H9 (cell line): ENCODE data around the gene RHOA. TPM values are rescaled to one million over a fixed set of nuclear protein-coding genes. Genes with fewer than 3 reads are reported as not detected.

Experiments
- DNase-seq: peaks from one replicate; pipeline ENCODE4 v3.0.0-alpha.2; 2017
- H2AFZ ChIP-seq: one replicate; pipeline ENCODE4 v1.6.1; 2013; ENCODE audit warnings: mild to moderate bottlenecking, low read length, control low read depth, moderate library complexity
- H2AK5ac ChIP-seq: 2 replicates; pipeline ENCODE4 v1.6.1; 2013; ENCODE audit warnings: low read length, control low read depth, mixed read lengths; ENCODE audit not compliant: insufficient read length
- H2BK120ac ChIP-seq: one replicate; pipeline ENCODE4 v1.6.1; 2013; ENCODE audit warnings: low read depth, mild to moderate bottlenecking, low read length, control low read depth, inconsistent platforms; ENCODE audit not compliant: poor library complexity, severe bottlenecking
- H2BK12ac ChIP-seq: 2 replicates; pipeline ENCODE4 v1.6.1; 2013; ENCODE audit warnings: low read length, control low read depth, mixed read lengths, low read depth; ENCODE audit not compliant: insufficient read length
- H2BK15ac ChIP-seq: 2 replicates; pipeline ENCODE4 v1.6.1; 2013; ENCODE audit warnings: low read depth, low read length, control low read depth
- H2BK20ac ChIP-seq: one replicate; pipeline ENCODE4 v1.6.1; 2013; ENCODE audit warnings: low read depth, mild to moderate bottlenecking, low read length, control low read depth, inconsistent platforms; ENCODE audit not compliant: poor library complexity, severe bottlenecking
- H2BK5ac ChIP-seq: 2 replicates; pipeline ENCODE4 v1.6.1; 2013; ENCODE audit warnings: low read length, control low read depth, mixed read lengths; ENCODE audit not compliant: insufficient read length
- H3K14ac ChIP-seq: 2 replicates; pipeline ENCODE4 v1.6.1; 2013; ENCODE audit warnings: low read length, control low read depth; ENCODE audit not compliant: insufficient read depth
- H3K18ac ChIP-seq: 2 replicates; pipeline ENCODE4 v1.6.1; 2013; ENCODE audit warnings: low read depth, mild to moderate bottlenecking, mixed read lengths, low read length, control low read depth; ENCODE audit not compliant: insufficient read length
- H3K23ac ChIP-seq: 2 replicates; pipeline ENCODE4 v1.6.1; 2013; ENCODE audit warnings: low read length, control low read depth, mixed read lengths, low read depth; ENCODE audit not compliant: insufficient read length
- H3K23me2 ChIP-seq: 2 replicates; pipeline ENCODE4 v1.6.1; 2013; ENCODE audit warnings: low read depth, mild to moderate bottlenecking, mixed read lengths, low read length, control low read depth; ENCODE audit not compliant: insufficient read length, poor library complexity, severe bottlenecking
- H3K27ac ChIP-seq: 2 replicates; pipeline ENCODE4 v1.5.1; 2013; ENCODE audit warnings: low read length, control low read depth, mixed read lengths, low read depth; ENCODE audit not compliant: insufficient read length
- H3K27me3 ChIP-seq: 2 replicates; pipeline ENCODE4 v1.6.1; 2013; ENCODE audit warnings: low read length, control low read depth, inconsistent platforms; ENCODE audit not compliant: insufficient read depth
- H3K4ac ChIP-seq: 2 replicates; pipeline ENCODE4 v1.6.1; 2013; ENCODE audit warnings: low read depth, mild to moderate bottlenecking, control low read depth, inconsistent platforms, low read length, moderate library complexity
- H3K4me1 ChIP-seq: 2 replicates; pipeline ENCODE4 v1.6.1; 2013; ENCODE audit warnings: low read length, control low read depth, inconsistent platforms; ENCODE audit not compliant: insufficient read depth
- H3K4me2 ChIP-seq: 2 replicates; pipeline ENCODE4 v1.6.1; 2013; ENCODE audit warnings: low read length, control low read depth, mixed read lengths; ENCODE audit not compliant: insufficient read length, insufficient read depth
- H3K56ac ChIP-seq: 2 replicates; pipeline ENCODE4 v1.6.1; 2013; ENCODE audit warnings: low read depth, mild to moderate bottlenecking, mixed read lengths, low read length, control low read depth; ENCODE audit not compliant: insufficient read length
- H3K79me1 ChIP-seq: 2 replicates; pipeline ENCODE4 v1.6.1; 2013; ENCODE audit warnings: low read depth, mild to moderate bottlenecking, moderate library complexity, low read length, control low read depth, inconsistent platforms; ENCODE audit not compliant: insufficient read depth, poor library complexity, severe bottlenecking
- H3K79me2 ChIP-seq: 2 replicates; pipeline ENCODE4 v1.6.1; 2013; ENCODE audit warnings: low read length, control low read depth, inconsistent platforms; ENCODE audit not compliant: insufficient read depth
- H3K9ac ChIP-seq: 2 replicates; pipeline ENCODE4 v1.6.1; 2013; ENCODE audit warnings: low read length, control low read depth, mixed read lengths; ENCODE audit not compliant: insufficient read length; ENCODE audit errors: extremely low read depth
- H3K9me3 ChIP-seq: one replicate; pipeline ENCODE4 v1.6.1; 2013; ENCODE audit warnings: low read depth, low read length, inconsistent platforms; ENCODE audit not compliant: control insufficient read depth
- H3T11ph ChIP-seq: one replicate; pipeline ENCODE4 v1.6.1; 2013; ENCODE audit warnings: mild to moderate bottlenecking, low read length, control low read depth, inconsistent platforms
- H4K20me1 ChIP-seq: one replicate; pipeline ENCODE4 v1.6.1; 2013; ENCODE audit not compliant: control insufficient read depth, insufficient read length, insufficient read depth
- H4K5ac ChIP-seq: 2 replicates; pipeline ENCODE4 v1.6.1; 2013; ENCODE audit warnings: low read depth, mild to moderate bottlenecking, mixed read lengths, low read length, control low read depth; ENCODE audit not compliant: insufficient read length
- H4K8ac ChIP-seq: replicated peaks from 2 replicates; pipeline ENCODE4 v1.6.1; 2013; ENCODE audit warnings: low read length, control low read depth, mixed read lengths, low read depth; ENCODE audit not compliant: insufficient read length
- H4K91ac ChIP-seq: 2 replicates; pipeline ENCODE4 v1.6.1; 2013; ENCODE audit warnings: low read depth, mild to moderate bottlenecking, moderate library complexity, mixed read lengths, low read length, control low read depth; ENCODE audit not compliant: insufficient read length
- H3K27ac Mint-ChIP-seq, 3 experiments: 2 replicates in 2 of 3; 3 replicates in 1 of 3; pipeline ENCODE4 v1.8.0; 2020 to 2021; ENCODE audit warnings: mixed read lengths in 3 of 3, mild to moderate bottlenecking in 1 of 3, moderate library complexity in 1 of 3
- H3K27me3 Mint-ChIP-seq: 2 replicates; pipeline ENCODE4 v1.8.0; 2021; ENCODE audit warnings: low read depth, mild to moderate bottlenecking, moderate library complexity, mixed read lengths
- H3K36me3 Mint-ChIP-seq, 3 experiments: 2 replicates in 2 of 3; 3 replicates in 1 of 3; pipeline ENCODE4 v1.8.0; 2020 to 2021; ENCODE audit warnings: low read depth in 3 of 3, mixed read lengths in 3 of 3; ENCODE audit not compliant: insufficient read depth in 1 of 3
- H3K4me1 Mint-ChIP-seq, 2 experiments: 2 replicates each; pipeline ENCODE4 v1.8.0; 2020; ENCODE audit warnings: mixed read lengths in 2 of 2
- H3K4me3 Mint-ChIP-seq, 2 experiments: 2 replicates in 1 of 2; 3 replicates in 1 of 2; pipeline ENCODE4 v1.8.0; 2020 to 2021; ENCODE audit warnings: mild to moderate bottlenecking in 2 of 2, mixed read lengths in 2 of 2, moderate library complexity in 1 of 2
- H3K9me3 Mint-ChIP-seq, 2 experiments: 2 replicates in 1 of 2; 3 replicates in 1 of 2; pipeline ENCODE4 v1.8.0; 2020; ENCODE audit warnings: mild to moderate bottlenecking in 2 of 2, mixed read lengths in 2 of 2, moderate library complexity in 1 of 2
- CTCF ChIP-seq: fragments of 200-600 bp; sonication (generic); conservative IDR thresholded peaks from 3 replicates; pipeline ENCODE4 v1.8.0; 2021; ENCODE audit warnings: antibody characterized with exemption, mild to moderate bottlenecking
- WGBS: extraction: QIAGEN DNeasy Blood & Tissue Kit; methylation state at CpG from one replicate; pipeline ENCODE4 v1.1.7; 2013; ENCODE audit warnings: missing lambda C conversion rate, low lambda C conversion rate, mixed read lengths; ENCODE audit not compliant: insufficient read length; ENCODE audit errors: extremely low coverage; 5-methylcytosine and 5-hydroxymethylcytosine counted together
- total RNA-seq: library from RNA; stranded (reverse); gene quantifications from 2 replicates; pipeline ENCODE4 v1.2.1, GENCODE V29; 2021

Gene RHOA
- total RNA-seq, 1 experiment from 2014 or later, result 403 TPM

DNA sequence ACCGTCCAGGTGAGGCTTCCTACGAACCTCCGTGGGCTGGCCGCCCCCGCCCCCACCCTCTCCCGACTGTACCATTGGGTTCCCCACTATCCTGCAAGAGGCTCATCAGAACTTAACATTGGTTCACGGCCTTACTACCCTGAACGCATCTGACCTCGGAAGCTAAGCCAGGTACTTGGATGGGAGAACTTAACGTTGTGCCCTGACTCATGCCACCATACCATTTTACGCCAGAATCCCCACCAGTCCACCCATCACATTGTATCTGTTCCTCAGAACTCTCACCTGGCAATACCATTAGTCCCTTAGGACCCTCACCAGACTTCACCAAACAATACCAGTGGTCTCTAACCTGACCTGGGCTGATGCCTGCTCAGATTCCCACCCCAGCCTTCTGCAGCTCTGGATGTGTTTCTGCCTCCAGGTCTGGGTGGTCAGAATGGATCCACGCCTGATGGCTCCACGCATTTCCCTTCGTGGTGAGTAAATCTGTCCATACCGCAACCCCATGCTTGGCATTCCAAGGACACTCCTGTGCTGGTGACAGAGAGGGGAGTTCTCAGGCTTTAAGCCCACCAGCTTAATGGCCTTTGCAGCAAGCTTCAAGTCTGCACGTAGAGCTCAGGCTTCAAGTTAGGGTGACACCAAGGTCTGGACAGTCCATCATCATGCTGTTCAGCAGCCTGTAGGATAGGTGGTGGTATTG lies 1.0 kb upstream of the RHOA start:
- Mint-ChIP-seq H3K27me3 (no peaks in the 10 kb centered on the region), H3K27ac (peak overlapping the region; percentile 26 to 96 (median 79); a peak in 3 of 7 replicates), H3K4me1 (peaks cover 34 to 38% of the 10 kb centered on the region in 2 experiments), H3K9me3 (no peaks in the 10 kb centered on the region; a peak in 1 of 5 replicates), H3K4me3 (peak overlapping the region; percentile 93 to 94), H3K36me3 (peaks cover 4 to 29% (median 19%) of the 10 kb centered on the region in 3 experiments; a peak in 5 of 7 replicates)
- Histone ChIP-seq H3K9ac (peak overlapping the region; percentile 76), H3K23ac (no peak overlapping the region), H3K23me2 (peaks cover 4% of the 10 kb centered on the region), H3K56ac (no peak overlapping the region), H3K79me2 (peaks cover 31% of the 10 kb centered on the region; the same call in 1 of the 2 replicates), H2BK20ac (no peak overlapping the region), H4K91ac (no peak overlapping the region), H2AFZ (no peak overlapping the region), H3K9me3 (no peaks in the 10 kb centered on the region), H3K4me2 (peak overlapping the region; percentile 60), H2BK120ac (no peak overlapping the region), H4K20me1 (no peaks in the 10 kb centered on the region), H3K4ac (no peak overlapping the region), H2BK15ac (no peak overlapping the region), H2AK5ac (no peak overlapping the region), H4K8ac (no peak overlapping the region), H2BK12ac (no peak overlapping the region), H3K79me1 (no peaks in the 10 kb centered on the region), H3K27ac (no peak overlapping the region), H3K4me1 (no peaks in the 10 kb centered on the region; the same call in 1 of the 2 replicates), H3T11ph (no peak overlapping the region), H3K18ac (no peak overlapping the region), H3K14ac (peak overlapping the region; percentile 18), H4K5ac (no peak overlapping the region), H3K27me3 (no peaks in the 10 kb centered on the region), H2BK5ac (no peak overlapping the region)
- WGBS, result no CpG with 5 or more reads among the region's 16 CpGs
- no peak for TF ChIP-seq CTCF
- DNase-seq, result no peak
